ENCODE data around the gene NDUFAF2. TPM values are rescaled to one million over a fixed set of nuclear protein-coding genes. Genes with fewer than 3 reads are reported as not detected.

Gene NDUFAF2
- total RNA-seq, 1 experiment from 2014 or later: 120 TPM

- BruUV-seq (replicated peaks): no TSS peak
- no peak for DNase-seq (ENCODE audit: unreplicated experiment)
- no peak overlapping the region for H3K4me3 Mint-ChIP-seq (ENCODE audit: unreplicated experiment)
Measured at GRCh38 chr5:60916646-60917045, 28.4 kb upstream of the NDUFAF2 start.

GRCh38 chr5:60918466-60918865, 26.5 kb upstream of the NDUFAF2 start:
- ChIA-PET POLR2A (interaction anchor here (0.6 to 1.4 kb wide), 4 partner anchors 20 to 403 kb away, joined by 3 to 6 read pairs (median 4); partner anchors contain the start of genes ERCC8 and NDUFAF2), CTCF (interaction anchor here (0.6 to 1.3 kb wide), 3 partner anchors 10 to 1011 kb away, joined by 3 to 8 read pairs (median 3); no protein-coding TSS in a partner anchor)
- no peak overlapping the region for H3K4me3 Mint-ChIP-seq (ENCODE audit: unreplicated experiment)
- no TSS peak for BruUV-seq (replicated peaks)
- intact Hi-C loops (cut with micrococcal nuclease): no loop called here
- peaks cover 8% of the 10 kb centered on the region for H3K4me1 Mint-ChIP-seq (ENCODE audit: insufficient read depth, unreplicated experiment)
- peaks cover 27% of the 10 kb centered on the region for H3K36me3 Mint-ChIP-seq (ENCODE audit: insufficient read depth, unreplicated experiment)
- H3K27ac Mint-ChIP-seq (ENCODE audit: low read depth, unreplicated experiment): no peak overlapping the region
- H3K27me3 Mint-ChIP-seq (ENCODE audit: insufficient read depth, unreplicated experiment): no peaks in the 10 kb centered on the region
- TF ChIP-seq CTCF (IDR thresholded peaks at IDR 0.05; ENCODE audit: unreplicated experiment): no peak
- no peak for DNase-seq (ENCODE audit: unreplicated experiment)
- H3K9me3 Mint-ChIP-seq (ENCODE audit: unreplicated experiment): peaks cover 2% of the 10 kb centered on the region

More at GRCh38 chr5:60916646-60917045, 28.4 kb upstream of the NDUFAF2 start:
- Mint-ChIP-seq H3K27me3 (ENCODE audit: insufficient read depth, unreplicated experiment) (no peaks in the 10 kb centered on the region), H3K9me3 (ENCODE audit: unreplicated experiment) (peaks cover 7% of the 10 kb centered on the region), H3K36me3 (ENCODE audit: insufficient read depth, unreplicated experiment) (peaks cover 27% of the 10 kb centered on the region), H3K27ac (ENCODE audit: low read depth, unreplicated experiment) (no peak overlapping the region), H3K4me1 (ENCODE audit: insufficient read depth, unreplicated experiment) (peaks cover 8% of the 10 kb centered on the region)
- ChIA-PET POLR2A (interaction anchor here (0.9 kb wide), 1 partner anchor 36 kb away, joined by 3 read pairs; no protein-coding TSS in a partner anchor), CTCF (no interaction called here)
- TF ChIP-seq CTCF (IDR thresholded peaks at IDR 0.05; ENCODE audit: unreplicated experiment): no peak
- intact Hi-C loops (cut with micrococcal nuclease): no loop called here

GRCh38 chr5:60927450-60927849, 17.6 kb upstream of the NDUFAF2 start:
- Mint-ChIP-seq H3K27ac (ENCODE audit: low read depth, unreplicated experiment) (no peak overlapping the region), H3K9me3 (ENCODE audit: unreplicated experiment) (no peaks in the 10 kb centered on the region), H3K27me3 (ENCODE audit: insufficient read depth, unreplicated experiment) (no peaks in the 10 kb centered on the region), H3K4me1 (ENCODE audit: insufficient read depth, unreplicated experiment) (no peaks in the 10 kb centered on the region), H3K4me3 (ENCODE audit: unreplicated experiment) (no peak overlapping the region), H3K36me3 (ENCODE audit: insufficient read depth, unreplicated experiment) (peaks cover 23% of the 10 kb centered on the region)
- POLR2A ChIA-PET: no interaction called here
- CTCF ChIA-PET: interaction anchor here (1.2 to 2.0 kb wide), 5 partner anchors 9 to 250 kb away, joined by 3 to 5 read pairs (median 3); no protein-coding TSS in a partner anchor
- TF ChIP-seq CTCF (IDR thresholded peaks at IDR 0.05; ENCODE audit: unreplicated experiment): no peak
- BruUV-seq (replicated peaks): no TSS peak
- DNase-seq (ENCODE audit: unreplicated experiment): no peak
- intact Hi-C loops (cut with micrococcal nuclease): no loop called here

- peak; percentile 48 for TF ChIP-seq CTCF (IDR thresholded peaks at IDR 0.05; ENCODE audit: unreplicated experiment)
- no peak overlapping the region for H3K4me3 Mint-ChIP-seq (ENCODE audit: unreplicated experiment)
- intact Hi-C loops (cut with micrococcal nuclease): loop anchor here (1.0 kb wide), 1 partner anchor 252 kb away; no protein-coding TSS in a partner anchor
- H3K27ac Mint-ChIP-seq (ENCODE audit: low read depth, unreplicated experiment): no peak overlapping the region
- H3K4me1 Mint-ChIP-seq (ENCODE audit: insufficient read depth, unreplicated experiment): no peaks in the 10 kb centered on the region
- ChIA-PET CTCF (interaction anchor here (0.7 to 3.0 kb wide), 12 partner anchors 10 to 875 kb away, joined by 3 to 14 read pairs (median 4); no protein-coding TSS in a partner anchor), POLR2A (interaction anchor here (0.6 to 0.9 kb wide), 4 partner anchors 30 to 253 kb away, joined by 3 to 4 read pairs (median 3); no protein-coding TSS in a partner anchor)
- peaks cover 19% of the 10 kb centered on the region for H3K36me3 Mint-ChIP-seq (ENCODE audit: insufficient read depth, unreplicated experiment)
- no TSS peak for BruUV-seq (replicated peaks)
- no peaks in the 10 kb centered on the region for H3K27me3 Mint-ChIP-seq (ENCODE audit: insufficient read depth, unreplicated experiment)
- DNase-seq (ENCODE audit: unreplicated experiment): no peak
- H3K9me3 Mint-ChIP-seq (ENCODE audit: unreplicated experiment): peaks cover under 1% of the 10 kb centered on the region
Measured at GRCh38 chr5:60929024-60929423, 16.0 kb upstream of the NDUFAF2 start.
